GM12878 (cell line): ENCODE measurements around the gene MAP2K2.

Experiments
- CTCF ChIP-seq, 3 experiments: IDR thresholded peaks in 2 of 3; conservative IDR thresholded peaks in 1 of 3; 2 replicates each; pipeline ENCODE4 v1.5.1; 2011; ENCODE audit warnings: low read depth in 3 of 3, low read length in 3 of 3, mild to moderate bottlenecking in 3 of 3, control low read depth in 2 of 3, moderate library complexity in 2 of 3, inconsistent platforms in 1 of 3, mixed read lengths in 1 of 3; ENCODE audit not compliant: control insufficient read depth in 2 of 3, insufficient read depth in 1 of 3; ENCODE audit errors: extremely low read depth in 1 of 3
- CUX1 ChIP-seq: IDR thresholded peaks from 2 replicates; pipeline ENCODE4 v1.6.1; 2012; ENCODE audit warnings: improper control_type of control experiment, low read depth, low read length; ENCODE audit not compliant: insufficient replicate concordance
- EGR1 ChIP-seq, 2 experiments: IDR thresholded peaks; 1 replicate in 1 of 2; 2 replicates in 1 of 2; pipeline ENCODE4 v1.6.1; 2011 to 2012; ENCODE audit warnings: low read depth in 2 of 2, low read length in 2 of 2, borderline replicate concordance in 1 of 2, mild to moderate bottlenecking in 1 of 2, moderate library complexity in 1 of 2
- IKZF1 ChIP-seq: fragments of 450-650 bp; conservative IDR thresholded peaks from 2 replicates; pipeline ENCODE4 v1.6.1; 2017; ENCODE audit warnings: antibody characterized with exemption, mild to moderate bottlenecking
- JUNB ChIP-seq: IDR thresholded peaks from 2 replicates; pipeline ENCODE4 v1.6.1; 2016; ENCODE audit warnings: antibody characterized with exemption, mild to moderate bottlenecking
- MXI1 ChIP-seq: fragments of 150-350 bp; IDR thresholded peaks from 2 replicates; pipeline ENCODE4 v1.6.1; 2011; ENCODE audit warnings: low read depth, mild to moderate bottlenecking, inconsistent platforms, low read length, improper control_type of control experiment
- POLR2AphosphoS2 ChIP-seq: IDR thresholded peaks from 2 replicates; pipeline ENCODE4 v1.6.1; 2011; ENCODE audit warnings: low read depth, mild to moderate bottlenecking, low read length, improper control_type of control experiment, moderate library complexity
- POLR2AphosphoS5 ChIP-seq: IDR thresholded peaks from 2 replicates; pipeline ENCODE4 v1.6.1; 2011; ENCODE audit warnings: mild to moderate bottlenecking, low read length, inconsistent platforms
- SIN3A ChIP-seq: IDR thresholded peaks from 2 replicates; pipeline ENCODE4 v1.6.1; 2012; ENCODE audit warnings: low read depth, low read length, improper control_type of control experiment
- TBL1XR1 ChIP-seq: IDR thresholded peaks from 2 replicates; pipeline ENCODE4 v1.6.1; 2012; ENCODE audit warnings: low read depth, low read length, improper control_type of control experiment
- YY1 ChIP-seq: IDR thresholded peaks from 2 replicates; pipeline ENCODE4 v1.6.1; 2011; ENCODE audit warnings: low read depth, mild to moderate bottlenecking, low read length

GRCh38 chr19:4109626-4109945 lies 14.3 kb downstream of the MAP2K2 start:
- no peak for TF ChIP-seq IKZF1
- TF ChIP-seq SIN3A: no peak
- no peak for TF ChIP-seq POLR2AphosphoS5
- TF ChIP-seq EGR1 (IDR thresholded peaks at IDR 0.05; ENCODE audit: borderline replicate concordance in 1 of 2, low read depth in 2 of 2, low read length in 2 of 2): no peak
- no peak for TF ChIP-seq POLR2AphosphoS2
- no peak for TF ChIP-seq JUNB
- TF ChIP-seq CUX1: no peak
- no peak for TF ChIP-seq CTCF (IDR thresholded peaks at IDR 0.05 in 2 of 3, conservative IDR thresholded peaks at IDR 0.05 in 1 of 3; ENCODE audit: control insufficient read depth in 2 of 3, extremely low read depth in 1 of 3, insufficient read depth in 1 of 3, low read depth in 3 of 3, low read length in 3 of 3)
- TF ChIP-seq TBL1XR1: no peak
- no peak for TF ChIP-seq MXI1
- no peak for TF ChIP-seq YY1
